B cell (primary cell): Measurements from ENCODE around the gene PASD1.

Experiments
- CTCF ChIP-seq: fragments of 200-600 bp; IDR thresholded peaks from one replicate; pipeline ENCODE4 v1.8.0; 2022; ENCODE audit warnings: antibody characterized with exemption, mild to moderate bottlenecking
- EZH2 ChIP-seq: IDR thresholded peaks from 2 replicates; pipeline ENCODE4 v1.6.1; 2012; ENCODE audit warnings: borderline replicate concordance, low read depth, mild to moderate bottlenecking, moderate library complexity, low read length; ENCODE audit not compliant: insufficient read depth, poor library complexity, severe bottlenecking

GRCh38 chrX:151694661-151695582 is 131.4 kb downstream of the PASD1 start, which contains the start of gene PRRG3:
- TF ChIP-seq CTCF: no peak
- no peak for TF ChIP-seq EZH2
